ENCODE data around the gene PRKAG1. TPM values are rescaled to one million over a fixed set of nuclear protein-coding genes. Genes with fewer than 3 reads are reported as not detected.

The PRKAG1 gene
- total and polyA plus RNA-seq, 2 donors (not counting 1 experiment from before 2014, with no cell fraction given) = 28.5 to 60.0 TPM

- no peaks in the 10 kb centered on the region for H3K27me3 Mint-ChIP-seq
- no peak overlapping the region for H3K4me3 Mint-ChIP-seq
- no peak overlapping the region for H3K27ac Mint-ChIP-seq
- Histone ChIP-seq H3K36me3 (replicated peaks in 1 of 2; ENCODE audit: control extremely low read depth in 1 of 2, control insufficient read depth in 1 of 2, extremely low read depth in 1 of 2, insufficient read depth in 2 of 2, low read length in 1 of 2) (peaks cover 2 to 51% of the 10 kb centered on the region in 2 experiments), H3K27ac (ENCODE audit: low read length in 2 of 2) (peak overlapping the region in 1 of 2 donors; percentile 38), H3K79me2 (ENCODE audit: control insufficient read depth, insufficient read depth, low read length) (peaks cover 23% of the 10 kb centered on the region), H3K9ac (ENCODE audit: low read length) (no peak overlapping the region), H2AFZ (ENCODE audit: insufficient read depth, low read depth, low read length, poor library complexity, severe bottlenecking) (no peak overlapping the region), H3K9me3 (ENCODE audit: control extremely low read depth in 1 of 3, control insufficient read depth in 2 of 3, insufficient read depth in 1 of 3, low read length in 2 of 3) (no peaks in the 10 kb centered on the region), H3K27me3 (replicated peaks in 1 of 4; ENCODE audit: control extremely low read depth in 1 of 4, control insufficient read depth in 3 of 4, insufficient read depth in 4 of 4, low read length in 3 of 4) (no peaks in the 10 kb centered on the region), H3K4me3 (ENCODE audit: control extremely low read depth in 1 of 5, extremely low read depth in 1 of 5, insufficient read depth in 1 of 5, low read depth in 2 of 5, low read length in 4 of 5) (no peak overlapping the region), H3K4me1 (ENCODE audit: control insufficient read depth in 2 of 2, insufficient read depth in 2 of 2, low read length in 2 of 2) (peaks cover 18 to 21% of the 10 kb centered on the region in 2 donors), H4K20me1 (ENCODE audit: control insufficient read depth, insufficient read depth, low read length, poor library complexity, severe bottlenecking) (no peaks in the 10 kb centered on the region), H3K4me2 (replicated peaks; ENCODE audit: low read depth, low read length, poor library complexity, severe bottlenecking) (no peak overlapping the region)
- H3K4me1 Mint-ChIP-seq = peaks cover 23% of the 10 kb centered on the region
- CTCF ChIA-PET = interaction anchor here (0.8 to 3.2 kb wide), 4 partner anchors 24 to 43 kb away, joined by 3 to 27 read pairs (median 4); no protein-coding TSS in a partner anchor
- DNase-seq (no peak), ATAC-seq (ENCODE audit: low read depth) (no peak)
- 94% methylated on average over 9 of the region's 11 CpGs for WGBS (ENCODE audit: insufficient coverage)
- no peak for TF ChIP-seq CTCF (IDR thresholded peaks at IDR 0.05)
- no peak for TF ChIP-seq EZH2 (IDR thresholded peaks at IDR 0.05; ENCODE audit: borderline replicate concordance, insufficient read depth, low read depth, low read length, poor library complexity, severe bottlenecking)
- no peaks in the 10 kb centered on the region for H3K9me3 Mint-ChIP-seq (ENCODE audit: insufficient read depth)
- intact Hi-C loops (cut with micrococcal nuclease) = no loop called here
- POLR2A ChIA-PET = no interaction called here
These were observed 2.8 kb upstream of the PRKAG1 start for GRCh38 chr12:49021292-49021915.

- peaks cover 2 to 45% of the 10 kb centered on the region in 2 experiments for H3K36me3 ChIP-seq (replicated peaks in 1 of 2; ENCODE audit: control extremely low read depth in 1 of 2, control insufficient read depth in 1 of 2, extremely low read depth in 1 of 2, insufficient read depth in 2 of 2, low read length in 1 of 2)
- Mint-ChIP-seq H3K4me3 (no peak overlapping the region), H3K27ac (peak overlapping the region; percentile 26), H3K4me1 (peaks cover 25% of the 10 kb centered on the region), H3K27me3 (no peaks in the 10 kb centered on the region), H3K9me3 (ENCODE audit: insufficient read depth) (no peaks in the 10 kb centered on the region)
- intact Hi-C loops (cut with micrococcal nuclease) = no loop called here
- no CpG with 5 or more reads among the region's 6 CpGs for WGBS (ENCODE audit: insufficient coverage)
- no peaks in the 10 kb centered on the region for H3K9me3 ChIP-seq (ENCODE audit: control extremely low read depth in 1 of 3, control insufficient read depth in 2 of 3, insufficient read depth in 1 of 3, low read length in 2 of 3)
- ATAC-seq (ENCODE audit: low read depth) (no peak), DNase-seq (no peak)
- H3K4me3 ChIP-seq (ENCODE audit: control extremely low read depth in 1 of 5, extremely low read depth in 1 of 5, insufficient read depth in 1 of 5, low read depth in 2 of 5, low read length in 4 of 5) = no peak overlapping the region
- H3K4me2 ChIP-seq (replicated peaks; ENCODE audit: low read depth, low read length, poor library complexity, severe bottlenecking) = no peak overlapping the region
- no peak overlapping the region for H3K9ac ChIP-seq (ENCODE audit: low read length)
- TF ChIP-seq EZH2 (IDR thresholded peaks at IDR 0.05; ENCODE audit: borderline replicate concordance, insufficient read depth, low read depth, low read length, poor library complexity, severe bottlenecking) (no peak), CTCF (IDR thresholded peaks at IDR 0.05) (no peak)
- no peaks in the 10 kb centered on the region for H3K27me3 ChIP-seq (replicated peaks in 1 of 4; ENCODE audit: control extremely low read depth in 1 of 4, control insufficient read depth in 3 of 4, insufficient read depth in 4 of 4, low read length in 3 of 4)
- peaks cover 5% of the 10 kb centered on the region for H4K20me1 ChIP-seq (ENCODE audit: control insufficient read depth, insufficient read depth, low read length, poor library complexity, severe bottlenecking)
- ChIA-PET POLR2A (interaction anchor here (0.6 to 1.9 kb wide), 4 partner anchors 23 to 822 kb away, joined by 3 to 19 read pairs (median 6); partner anchors contain the start of gene TUBA1B), CTCF (interaction anchor here (1.0 to 3.2 kb wide), 10 partner anchors 10 to 130 kb away, joined by 3 to 27 read pairs (median 4); partner anchors contain the start of gene FKBP11)
- H3K79me2 ChIP-seq (ENCODE audit: control insufficient read depth, insufficient read depth, low read length) = peaks cover 32% of the 10 kb centered on the region
- no peak overlapping the region for H2AFZ ChIP-seq (ENCODE audit: insufficient read depth, low read depth, low read length, poor library complexity, severe bottlenecking)
- peaks cover 18 to 21% of the 10 kb centered on the region in 2 donors for H3K4me1 ChIP-seq (ENCODE audit: control insufficient read depth in 2 of 2, insufficient read depth in 2 of 2, low read length in 2 of 2)
- peak overlapping the region in 1 of 2 donors; percentile 38 for H3K27ac ChIP-seq (ENCODE audit: low read length in 2 of 2)
These were observed 1.9 kb upstream of the PRKAG1 start for GRCh38 chr12:49020441-49020840.

All from B cell (primary cell).